HG02610 (cell line): ENCODE measurements around the gene TKTL1.

Experiments used
- ATAC-seq: cut with Tn5 transposase; IDR thresholded peaks from one replicate; pipeline ENCODE4 v1.9.1; 2021; ENCODE audit warnings: mild to moderate bottlenecking, moderate library complexity; ENCODE audit not compliant: unreplicated experiment

The TKTL1 gene

DNA sequence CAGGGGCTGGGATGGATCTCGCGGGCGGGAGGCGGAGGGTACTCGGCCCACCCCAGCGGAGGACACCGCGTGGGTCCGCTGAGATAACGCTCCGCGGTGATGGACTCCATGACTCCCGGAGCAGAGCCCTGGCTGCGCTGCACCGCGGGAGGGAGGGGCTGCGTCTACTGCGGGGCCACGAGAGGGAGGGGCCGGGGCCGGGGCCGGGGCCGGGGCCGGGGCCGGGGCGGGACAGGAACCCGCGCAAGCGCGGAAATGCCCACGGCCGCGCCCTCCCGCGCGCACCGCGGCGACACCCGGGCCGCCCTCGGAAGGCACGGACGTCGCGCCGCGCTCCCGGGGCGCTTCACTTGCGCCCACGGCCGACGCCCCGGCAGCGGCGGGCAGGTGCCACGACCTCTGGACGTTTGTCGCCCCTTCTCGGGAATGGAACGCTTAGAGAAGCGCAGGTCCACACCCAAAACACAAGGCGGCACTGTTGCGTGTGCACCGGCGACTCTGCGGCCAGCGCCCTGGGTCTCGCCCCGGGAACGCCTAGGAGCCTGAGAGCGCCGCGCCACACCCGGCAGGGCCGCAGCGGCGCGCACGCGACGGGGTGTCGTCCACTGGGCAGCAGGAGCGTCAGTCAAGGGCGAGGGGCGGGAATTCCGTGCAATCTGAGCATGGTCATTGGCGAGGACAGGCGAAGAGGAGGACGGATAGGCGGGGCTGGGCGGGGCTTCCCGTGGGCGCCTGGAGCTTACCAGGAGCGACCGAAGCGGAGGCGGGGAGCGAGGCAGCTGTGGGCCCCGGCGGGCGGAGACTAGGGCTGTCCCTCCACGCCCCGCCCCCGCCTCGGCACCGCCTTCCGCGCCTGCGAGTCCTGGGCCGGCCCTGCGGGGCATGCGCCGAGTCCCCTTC, 46.1 kb downstream of the TKTL1 start:
- ATAC-seq, result peak; percentile 79

DNA sequence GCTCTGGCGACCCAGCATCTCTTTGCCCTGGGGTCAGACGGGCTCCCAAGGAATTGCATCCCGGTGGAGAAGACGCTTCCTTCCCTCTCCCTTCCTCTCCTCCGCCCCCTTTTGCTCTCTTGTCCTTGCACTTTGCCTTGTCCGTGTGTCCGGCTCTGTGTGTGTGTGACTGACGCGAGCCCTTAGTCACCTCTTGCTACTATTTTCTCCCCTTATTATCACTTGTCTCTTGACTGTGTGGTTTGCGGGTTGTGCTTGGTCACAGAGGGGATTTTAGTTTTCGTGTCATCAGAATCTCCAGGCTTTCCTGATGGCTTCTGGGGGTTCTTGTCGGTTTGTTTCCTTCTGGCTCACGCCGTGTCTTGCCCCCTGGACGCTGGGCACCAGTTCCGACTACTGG, 47.5 kb downstream of the TKTL1 start:
- ATAC-seq, result peak; percentile 25

DNA sequence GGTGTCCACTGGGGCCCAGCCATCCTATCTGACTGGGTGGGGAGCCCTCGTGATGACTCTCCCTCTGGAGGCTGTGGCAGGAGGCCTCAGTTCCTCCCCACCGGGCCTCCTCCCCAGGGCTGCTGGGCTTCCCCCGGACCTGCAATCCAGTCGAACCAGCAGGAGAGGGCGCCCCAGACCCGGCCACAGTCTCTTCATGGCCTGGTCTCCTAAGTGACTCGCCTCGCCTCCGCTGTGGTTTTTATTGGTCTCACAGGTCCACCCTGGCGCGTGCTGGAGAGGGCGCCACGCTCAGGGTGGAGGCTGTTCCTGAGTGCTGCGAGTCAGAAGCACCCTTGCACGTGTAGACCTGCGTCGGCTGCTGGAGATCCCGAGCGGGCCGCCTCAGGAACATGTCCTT, 48.0 kb downstream of the TKTL1 start:
- ATAC-seq, result peak; percentile 31

DNA sequence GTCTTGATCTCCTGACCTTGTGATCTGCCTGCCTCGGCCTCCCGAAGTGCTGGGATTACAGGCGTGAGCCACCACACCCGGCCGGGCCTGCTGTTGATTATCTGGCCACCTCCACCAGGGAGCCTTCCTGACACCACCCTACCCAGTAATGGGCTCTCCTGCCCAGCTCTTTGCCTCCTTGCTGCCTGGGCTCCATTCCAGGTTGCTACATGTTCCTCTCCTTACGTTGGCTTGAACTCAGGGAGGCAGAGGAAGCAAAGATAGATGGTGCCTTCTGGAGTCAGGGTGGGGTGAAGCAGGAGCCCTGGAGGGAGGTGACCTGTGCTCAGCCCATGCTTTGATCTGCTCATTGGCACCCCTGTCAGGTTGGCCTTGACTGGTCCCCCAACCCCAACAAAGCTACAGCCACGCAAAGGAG, 52.5 kb downstream of the TKTL1 start:
- ATAC-seq, result no peak

DNA sequence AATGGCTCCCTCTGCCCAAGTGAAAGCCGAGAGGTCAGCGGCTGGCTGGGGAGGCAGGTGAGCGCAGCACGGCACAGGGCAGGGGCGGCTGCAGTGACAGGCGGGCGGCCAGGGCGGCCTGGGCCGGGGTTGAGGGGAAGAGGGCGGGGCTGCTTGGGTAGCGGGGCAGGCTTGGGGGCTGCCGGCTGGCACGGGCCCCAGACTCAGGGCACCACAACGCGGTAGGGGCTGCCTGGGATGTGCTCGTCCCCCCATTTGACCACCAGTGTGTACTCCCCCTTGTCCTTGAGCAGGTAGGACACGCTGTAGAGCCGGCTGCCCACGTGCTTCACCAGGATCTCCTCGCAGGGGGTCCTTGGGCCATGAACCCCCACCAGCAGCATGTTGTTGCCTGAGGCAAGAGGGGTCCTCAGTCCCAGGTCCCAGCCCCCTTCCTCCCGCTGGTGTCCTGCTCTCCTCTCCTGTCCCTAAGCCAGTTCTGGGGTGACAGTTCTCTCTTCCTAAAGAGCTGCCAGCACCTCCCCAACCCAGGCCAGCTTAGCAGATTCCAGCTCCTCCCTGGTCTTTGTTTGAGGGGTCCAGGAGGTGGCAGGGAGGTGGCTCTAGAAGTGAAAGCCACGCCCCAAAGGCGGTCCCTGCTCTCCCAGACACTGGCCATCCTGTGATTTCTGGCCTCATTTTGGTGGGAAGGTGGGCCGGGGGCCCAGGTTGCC, 53.2 kb downstream of the TKTL1 start:
- ATAC-seq, result no peak

DNA sequence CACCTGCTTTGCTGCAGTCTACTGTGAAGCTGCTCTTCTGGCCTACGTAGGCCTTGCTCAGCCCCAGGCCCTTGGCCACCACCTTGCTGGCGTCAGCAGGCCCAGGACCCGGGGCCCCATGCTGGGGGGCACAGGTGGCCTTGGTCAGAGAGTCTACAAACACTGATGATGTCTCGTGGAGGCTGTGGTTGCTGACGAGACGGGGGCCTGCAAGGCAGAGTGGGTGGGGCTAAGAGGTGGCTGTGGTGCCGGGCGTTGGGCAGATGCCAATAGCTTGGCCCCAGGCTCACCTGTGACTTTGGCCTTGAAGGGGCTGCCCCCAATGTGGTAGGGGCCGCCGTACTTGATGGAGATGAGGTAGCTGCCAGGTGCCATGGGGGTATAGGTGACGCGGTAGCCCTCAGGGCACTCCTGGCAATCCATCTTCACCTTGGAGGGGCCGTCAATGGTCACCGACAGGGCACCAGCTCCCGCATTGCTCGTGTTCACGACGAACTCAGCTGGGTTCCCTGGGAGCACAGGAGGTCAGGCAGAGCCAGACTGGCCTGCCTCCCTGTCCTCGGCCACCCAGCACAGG, 53.9 kb downstream of the TKTL1 start:
- ATAC-seq, result no peak

DNA sequence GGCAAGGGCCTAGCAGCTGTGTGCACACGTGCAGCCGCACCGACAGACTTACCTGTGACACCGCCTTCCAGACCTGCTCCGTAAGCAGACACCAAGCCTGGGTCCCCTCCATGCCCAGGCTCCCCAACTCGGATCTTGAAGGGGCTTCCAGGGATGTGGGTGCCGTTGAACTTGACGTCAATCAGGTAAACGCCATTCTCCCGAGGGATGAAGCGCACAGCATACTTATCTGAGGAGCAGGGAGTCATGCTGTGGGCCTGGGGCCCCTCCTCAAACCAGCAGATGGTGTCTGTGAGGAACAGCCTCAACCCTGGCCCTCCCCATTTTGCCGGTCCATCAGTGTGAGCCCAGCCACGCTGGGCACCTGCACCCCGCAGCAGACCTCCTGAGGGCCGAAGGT, 54.4 kb downstream of the TKTL1 start:
- ATAC-seq, result no peak

DNA sequence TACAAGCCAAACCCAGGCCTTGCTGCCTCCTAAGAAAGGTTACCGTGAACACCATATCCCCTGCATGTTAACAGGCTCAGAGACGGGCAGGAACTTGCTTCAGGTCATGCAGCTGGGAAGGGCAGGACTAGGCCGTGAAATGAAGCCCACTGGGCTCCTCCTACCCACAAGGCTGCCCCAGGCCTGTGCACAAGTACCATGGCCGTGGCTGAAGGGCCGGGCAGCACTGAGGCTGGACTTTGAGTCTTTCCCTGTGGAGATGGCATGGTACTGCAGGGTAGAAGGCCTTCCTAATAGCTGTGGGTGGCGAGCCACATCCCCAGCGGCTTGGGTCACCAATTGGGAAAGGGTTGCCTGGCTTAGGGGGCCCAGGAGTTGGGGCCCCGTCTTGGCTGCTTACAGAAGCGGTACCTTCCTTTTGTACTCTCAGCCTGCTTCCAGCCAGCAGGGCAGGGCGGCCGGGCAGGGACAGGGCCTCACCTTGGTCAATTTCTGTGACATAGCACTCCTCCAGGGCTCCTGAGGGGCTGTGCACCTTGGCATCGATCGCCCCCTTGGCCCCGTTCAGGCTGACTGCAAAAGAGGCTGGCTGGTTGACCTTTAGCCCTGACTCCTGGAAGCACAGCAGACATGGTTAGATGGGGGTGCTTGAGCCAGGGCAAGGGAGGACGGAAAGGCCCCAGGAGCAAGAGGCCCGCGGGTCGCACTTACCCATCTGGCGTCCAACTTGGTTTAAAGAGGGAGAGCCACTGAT, 55.0 kb downstream of the TKTL1 start:
- no peak for ATAC-seq

DNA sequence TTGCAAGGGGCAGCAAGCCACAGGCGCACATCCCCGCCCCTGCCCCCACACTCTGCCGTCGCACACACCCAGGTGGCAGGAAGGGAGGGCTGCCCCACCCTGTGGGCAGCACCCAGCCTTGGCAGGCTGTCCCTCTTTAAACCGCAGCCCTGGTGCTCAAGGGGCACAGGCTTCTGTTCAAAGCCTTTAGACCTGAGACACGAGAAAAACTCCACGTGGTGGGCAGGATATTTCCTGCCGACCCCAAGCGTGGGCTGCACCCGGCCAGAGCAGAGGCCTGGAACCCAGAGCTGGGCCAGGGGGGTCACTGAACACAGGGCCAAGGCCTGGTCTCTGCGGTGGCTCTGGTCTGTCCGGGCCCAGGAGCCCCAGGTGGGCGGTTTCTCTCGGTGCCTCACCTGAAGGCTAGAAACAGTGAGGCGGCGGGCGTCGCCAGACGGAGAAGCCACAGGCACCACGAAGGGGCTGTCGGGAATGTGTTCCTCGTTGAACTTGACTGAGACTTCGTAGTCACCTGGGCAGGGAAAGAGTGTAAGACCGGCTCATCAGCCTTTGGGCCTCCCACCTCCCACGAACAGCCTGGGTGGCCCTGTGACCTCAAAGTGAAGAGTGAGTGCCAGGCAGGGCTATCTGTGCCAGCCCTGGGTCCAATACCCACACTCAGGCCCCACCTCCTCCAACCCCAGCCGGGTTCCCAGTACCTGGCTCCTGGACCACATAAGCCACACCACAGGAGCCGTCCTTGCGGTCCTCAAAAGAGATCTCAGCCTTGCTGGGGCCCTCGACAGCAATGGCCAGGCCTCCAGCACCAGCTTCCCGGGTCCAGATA, 55.8 kb downstream of the TKTL1 start:
- ATAC-seq, result no peak

DNA sequence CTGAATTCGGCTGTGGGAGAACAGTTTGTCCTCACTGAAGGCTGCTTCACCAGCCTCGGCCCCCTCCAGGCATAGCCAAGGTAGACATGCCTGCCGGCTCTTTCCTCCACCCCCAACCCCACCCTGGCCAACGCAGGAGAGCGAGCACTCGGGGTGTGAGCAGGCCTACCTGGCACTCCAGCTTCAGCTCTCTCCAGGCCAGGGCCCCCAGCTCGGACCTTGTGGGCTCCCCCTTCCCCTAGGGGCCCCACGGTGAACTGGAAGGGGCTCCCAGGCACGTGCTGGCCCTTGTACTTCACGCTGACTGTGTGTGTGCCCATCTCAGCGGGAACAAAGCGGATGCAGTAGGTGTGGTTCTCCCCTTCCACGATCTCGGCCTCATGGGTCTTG, 56.4 kb downstream of the TKTL1 start:
- no peak for ATAC-seq

DNA sequence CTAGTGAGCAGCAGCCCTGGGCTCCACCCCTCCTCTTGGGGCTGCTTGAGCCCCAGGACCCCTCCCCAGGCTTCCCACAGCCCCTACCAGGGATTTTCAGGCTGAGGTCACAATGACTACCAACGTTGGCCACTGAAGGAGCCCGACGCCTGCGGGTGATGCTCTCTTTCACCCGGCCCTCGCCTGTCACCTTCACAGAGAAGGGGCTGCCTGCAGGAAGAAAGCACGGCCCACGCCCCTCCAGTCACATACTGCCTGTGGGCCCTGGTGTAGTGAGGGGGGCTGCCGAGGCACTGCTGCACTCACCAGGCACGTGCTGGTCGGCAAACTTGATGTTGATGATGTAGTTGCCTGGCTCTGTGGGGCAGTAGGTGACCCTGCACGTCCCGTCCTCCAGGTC, 56.9 kb downstream of the TKTL1 start:
- ATAC-seq, result no peak

DNA sequence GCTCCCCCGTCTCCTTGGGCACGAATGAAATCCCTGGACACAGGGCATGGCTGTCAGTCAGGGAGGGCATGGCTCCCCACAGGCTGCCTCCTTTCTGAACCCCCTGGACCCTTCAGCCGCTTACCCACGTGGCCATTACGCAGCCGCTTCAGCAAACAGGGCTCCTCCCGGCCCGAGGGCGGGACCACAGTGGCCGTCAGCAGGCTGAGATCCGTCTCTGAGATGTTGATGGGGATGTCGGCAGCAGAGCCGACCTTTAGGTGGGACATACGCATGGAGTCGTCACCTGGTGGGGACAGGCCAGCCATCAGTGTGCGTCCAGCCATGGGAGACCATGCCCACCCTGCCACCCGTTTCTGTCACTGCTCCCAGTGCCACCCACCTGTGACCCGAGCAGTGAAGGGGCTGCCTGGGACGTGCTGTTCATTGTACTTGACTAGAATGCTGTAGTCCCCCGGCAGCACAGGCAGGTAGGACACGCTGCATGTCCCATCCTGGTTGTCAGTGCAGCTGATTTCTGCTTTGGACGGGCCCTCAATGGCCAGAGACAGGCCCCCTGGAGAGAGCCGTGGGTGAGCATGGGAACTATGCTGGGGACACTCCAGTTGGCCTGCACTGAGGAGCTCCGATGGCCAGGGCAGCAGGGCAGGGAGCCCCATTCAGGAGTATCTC, 57.7 kb downstream of the TKTL1 start:
- ATAC-seq, result no peak

DNA sequence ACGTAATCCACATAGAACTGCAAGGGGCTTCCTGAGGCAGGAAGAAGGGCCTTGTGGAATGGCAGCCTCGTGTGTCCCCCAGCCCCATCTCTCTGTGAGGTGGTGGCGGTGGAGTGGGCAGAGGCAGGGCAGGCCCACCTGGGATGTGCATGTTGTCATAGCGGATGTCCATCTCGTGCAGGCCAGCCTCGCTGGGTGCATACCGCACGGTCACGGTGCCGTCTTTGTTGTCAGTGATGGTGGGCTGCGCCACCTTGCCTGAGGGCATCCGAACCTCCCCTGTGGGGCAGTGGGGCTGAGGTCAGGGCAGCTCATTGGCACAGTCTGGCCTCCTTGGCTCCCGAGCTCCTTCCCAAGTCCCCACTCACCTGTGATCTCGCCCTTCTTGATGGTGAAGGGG, 58.4 kb downstream of the TKTL1 start:
- no peak for ATAC-seq

DNA sequence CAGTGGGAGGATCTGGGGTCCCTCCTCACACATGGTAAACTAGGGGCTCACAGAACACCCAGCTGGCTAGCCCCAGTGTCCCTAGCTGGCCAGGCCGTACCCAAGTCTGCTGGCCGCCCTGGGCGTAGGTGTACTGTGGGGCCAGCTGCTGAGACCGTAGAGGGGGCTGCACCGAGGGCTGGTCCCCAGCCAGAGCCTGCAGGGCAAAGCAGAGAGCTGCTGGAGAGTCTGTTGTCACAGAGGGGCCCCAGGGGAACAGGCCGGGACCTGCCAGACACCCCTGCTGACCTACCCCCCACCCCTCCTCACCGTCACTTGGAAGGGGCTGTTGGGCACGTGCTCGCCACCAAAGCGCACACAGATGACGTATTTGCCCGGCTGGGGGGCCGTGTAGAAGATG, 58.9 kb downstream of the TKTL1 start:
- ATAC-seq, result no peak

DNA sequence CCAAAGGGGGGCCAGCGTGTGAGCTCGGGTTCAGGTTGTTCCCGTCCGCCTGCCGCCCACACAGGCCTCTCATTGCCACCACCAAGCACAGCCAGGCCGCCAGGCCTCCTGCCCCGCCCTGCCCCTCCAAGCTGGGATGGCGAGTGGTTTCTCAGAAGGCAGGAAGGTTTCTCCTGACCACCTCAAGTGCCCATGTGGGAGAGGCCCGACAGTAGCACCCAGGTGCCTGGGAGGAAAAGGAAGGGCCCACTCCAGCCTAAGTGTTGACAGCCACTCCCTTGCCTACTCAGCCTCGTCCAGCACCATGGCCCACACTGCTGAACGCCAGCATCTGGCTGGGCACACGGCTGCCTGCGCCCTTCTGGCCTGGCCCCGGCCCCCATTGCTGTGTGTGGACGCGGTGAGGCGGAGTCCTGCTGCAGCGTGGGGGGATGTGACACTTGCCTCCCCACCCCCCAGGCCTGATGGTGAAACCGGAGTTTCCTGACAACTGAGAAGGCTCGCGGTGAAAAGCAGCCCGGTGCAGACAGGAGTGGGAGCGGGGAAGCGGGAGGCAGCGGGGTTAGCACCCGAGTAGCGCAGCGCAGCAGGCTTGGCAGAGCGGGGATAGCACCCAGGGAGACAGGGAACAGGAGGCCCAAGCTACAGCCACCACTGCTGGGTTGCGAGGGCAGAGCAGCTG, 59.6 kb downstream of the TKTL1 start:
- ATAC-seq, result no peak

DNA sequence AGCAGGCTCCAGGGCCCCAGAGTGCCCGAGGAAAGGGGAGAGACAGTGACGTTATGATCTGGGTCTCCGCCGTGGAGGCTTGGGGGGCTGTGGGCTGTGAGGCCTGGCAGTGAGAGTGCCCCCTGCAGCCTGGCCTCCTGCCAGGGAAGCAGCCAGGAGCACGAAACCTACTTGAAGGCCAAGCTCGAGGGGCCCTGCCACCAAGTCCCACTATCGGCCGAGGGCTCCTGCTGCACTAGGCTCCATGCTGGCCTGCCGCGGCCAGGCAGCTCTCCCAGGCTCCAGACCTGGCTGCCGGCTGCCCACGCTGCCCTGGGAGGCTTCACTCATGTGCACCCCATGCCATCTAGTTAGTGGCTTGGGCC, 60.2 kb downstream of the TKTL1 start:
- no peak for ATAC-seq

DNA sequence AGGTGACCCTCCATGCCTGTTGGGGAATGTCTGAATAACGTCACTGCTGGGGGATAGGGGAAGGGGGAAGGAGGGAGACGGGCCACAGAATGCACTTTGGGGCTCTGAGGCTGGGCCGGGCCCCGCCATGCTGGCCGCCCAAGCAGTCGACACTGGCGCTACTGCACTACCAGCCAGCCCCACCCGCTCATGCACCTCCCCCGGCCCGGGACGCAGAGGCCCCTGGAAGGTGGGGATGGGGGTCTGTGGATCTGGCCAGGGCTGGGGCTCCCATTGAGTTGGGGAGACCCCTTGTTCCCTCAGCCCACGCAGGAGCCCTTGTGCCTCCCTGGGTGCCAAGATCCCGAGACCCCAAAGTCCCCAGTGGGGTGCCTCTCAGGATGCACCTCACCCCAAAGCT, 61.0 kb downstream of the TKTL1 start:
- ATAC-seq, result no peak

DNA sequence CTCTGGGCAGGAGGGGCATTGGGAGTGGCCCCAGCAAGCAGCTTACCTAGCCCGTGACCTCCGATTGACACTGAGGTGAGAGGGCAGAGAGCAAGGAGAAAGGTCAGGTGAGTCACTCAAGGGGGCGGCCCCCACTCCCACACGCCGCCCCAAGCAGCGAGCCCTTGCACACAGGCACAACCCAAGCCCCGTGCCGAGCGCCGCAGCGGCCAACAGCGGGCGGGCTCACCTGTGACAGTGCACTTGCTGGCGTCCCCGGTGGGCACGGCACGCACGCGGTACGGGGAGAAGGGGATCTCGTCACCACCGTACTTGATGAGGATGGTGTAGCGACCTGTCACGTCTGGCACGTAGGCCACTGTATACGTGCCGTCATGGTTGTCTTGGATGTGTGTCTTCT, 61.6 kb downstream of the TKTL1 start:
- no peak for ATAC-seq

DNA sequence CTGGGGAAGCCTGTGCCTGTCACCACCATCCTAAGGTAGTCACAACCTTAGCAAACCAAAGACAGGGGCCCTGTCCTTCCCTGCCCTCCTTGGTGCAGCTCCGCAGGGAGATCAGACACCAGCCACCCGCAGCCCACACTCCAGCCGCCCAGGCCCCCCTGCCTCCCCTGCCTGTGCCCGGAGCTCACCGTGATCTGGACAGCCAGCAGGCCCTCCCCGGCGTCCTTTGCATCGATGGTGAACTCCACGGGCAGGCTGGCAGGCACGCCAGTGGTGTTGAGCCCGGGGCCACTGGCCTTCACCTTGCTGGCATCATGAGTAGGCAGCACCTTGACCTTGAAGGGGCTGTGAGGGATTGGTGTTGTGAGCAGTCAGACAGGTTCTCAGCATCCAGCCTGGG, 62.4 kb downstream of the TKTL1 start:
- ATAC-seq, result no peak
